Endothelial cell of umbilical vein (primary cell): ENCODE results near the gene ACER1. TPM values are rescaled to one million over a fixed set of nuclear protein-coding genes. Genes with fewer than 3 reads are reported as not detected.

ENCODE experiments used
- BruUV-seq: library from RNA; stranded (reverse); fragments of 400-500 nt; replicated peaks from 2 replicates; lab custom pipeline; 2021; lab: Mats Ljungman, UMichigan
- CTCF ChIA-PET: fragments of 300-600, 350-600 bp; sonication (Branson Sonifier 250); formaldehyde crosslinking; loops from one replicate; lab custom pipeline; 2021; ENCODE audit warnings: antibody characterized with exemption, inconsistent platforms; lab: Charles Lee
- POLR2A ChIA-PET: fragments of 300-600, 350-600 bp; sonication (Branson Sonifier 250); formaldehyde crosslinking; loops from one replicate; lab custom pipeline; 2021; ENCODE audit warnings: antibody characterized with exemption, inconsistent platforms; lab: Charles Lee
- DNase-seq: peaks from one replicate; pipeline ENCODE4 v3.0.0-alpha.2; 2011; ENCODE audit warnings: low read depth, low spot score
- FAIRE-seq: peaks from 2 replicates; lab custom pipeline; 2011; peaks lifted over from hg19 to GRCh38; lab: Jason Lieb, UNC
- H2AFZ ChIP-seq: 2 replicates; pipeline ENCODE4 v1.6.0; 2012; ENCODE audit warnings: low read depth, low read length, control low read depth, inconsistent platforms
- H3K27ac ChIP-seq: 2 replicates; pipeline ENCODE4 v1.5.1; 2011; ENCODE audit warnings: low read depth, mild to moderate bottlenecking, control low read depth, low read length, moderate library complexity; ENCODE audit not compliant: insufficient read depth
- H3K27me3 ChIP-seq, 2 experiments: 2 replicates each; pipeline versions ENCODE4 v1.6.0 to v1.6.1; 2011; ENCODE audit warnings: low read length in 2 of 2, mixed read lengths in 1 of 2; ENCODE audit not compliant: control insufficient read depth in 2 of 2, insufficient read depth in 2 of 2
- H3K36me3 ChIP-seq, 2 experiments: 2 replicates in 1 of 2; 3 replicates in 1 of 2; pipeline ENCODE4 v1.5.1; 2011; ENCODE audit warnings: low read length in 2 of 2, mild to moderate bottlenecking in 1 of 2, moderate library complexity in 1 of 2; ENCODE audit not compliant: control insufficient read depth in 2 of 2, insufficient read depth in 2 of 2; ENCODE audit errors: extremely low read depth in 1 of 2
- H3K4me1 ChIP-seq: 3 replicates; pipeline ENCODE4 v1.5.1; 2011; ENCODE audit warnings: mild to moderate bottlenecking, low read length; ENCODE audit not compliant: control insufficient read depth, insufficient read depth; ENCODE audit errors: extremely low read depth
- H3K4me2 ChIP-seq: 2 replicates; pipeline ENCODE4 v1.6.1; 2011; ENCODE audit warnings: low read length, control low read depth, mixed read lengths; ENCODE audit not compliant: insufficient read depth
- H3K4me3 ChIP-seq, 3 experiments: fragments of 200-600 bp in 1 of 3; sonication (generic), shearing (Covaris generic) in 1 of 3; replicated peaks in 1 of 3; 2 replicates each; pipeline ENCODE4 v1.5.1; 2011 to 2016; ENCODE audit warnings: control low read depth in 3 of 3, low read length in 3 of 3, mild to moderate bottlenecking in 2 of 3, inconsistent platforms in 1 of 3, low read depth in 1 of 3, moderate library complexity in 1 of 3; ENCODE audit not compliant: insufficient read depth in 1 of 3
- H3K79me2 ChIP-seq: 2 replicates; pipeline ENCODE4 v1.6.0; 2012; ENCODE audit warnings: low read length, inconsistent platforms; ENCODE audit not compliant: control insufficient read depth, insufficient read depth
- H3K9ac ChIP-seq: replicated peaks from 2 replicates; pipeline ENCODE3; 2011; ENCODE audit warnings: low read length, control low read depth; ENCODE audit not compliant: insufficient read depth; ENCODE audit errors: extremely low read depth
- H3K9me1 ChIP-seq: replicated peaks from 3 replicates; pipeline ENCODE4 v1.6.0; 2011; ENCODE audit warnings: mild to moderate bottlenecking, low read length; ENCODE audit not compliant: control insufficient read depth, insufficient read depth; ENCODE audit errors: extremely low read depth
- H3K9me3 ChIP-seq: replicated peaks from 2 replicates; pipeline ENCODE4 v1.5.1; 2012; ENCODE audit warnings: low read length, inconsistent platforms; ENCODE audit not compliant: control insufficient read depth, insufficient read depth
- H4K20me1 ChIP-seq: replicated peaks from 2 replicates; pipeline ENCODE3; 2011; ENCODE audit warnings: mild to moderate bottlenecking, low read length; ENCODE audit not compliant: control insufficient read depth, insufficient read depth; ENCODE audit errors: extremely low read depth
- EZH2 ChIP-seq: IDR thresholded peaks from 2 replicates; pipeline ENCODE4 v1.6.1; 2012; ENCODE audit warnings: borderline replicate concordance, low read depth, mild to moderate bottlenecking, moderate library complexity, low read length, inconsistent platforms; ENCODE audit not compliant: severe bottlenecking
- FOS ChIP-seq: IDR thresholded peaks from 2 replicates; pipeline ENCODE4 v1.6.1; 2011; ENCODE audit warnings: mild to moderate bottlenecking, low read length, moderate library complexity, borderline replicate concordance; ENCODE audit not compliant: insufficient read depth
- GATA2 ChIP-seq: IDR thresholded peaks from 2 replicates; pipeline ENCODE4 v1.7.0; 2011; ENCODE audit warnings: low read depth, mild to moderate bottlenecking, moderate library complexity, mixed read lengths, low read length; ENCODE audit not compliant: insufficient read length, insufficient read depth
- JUN ChIP-seq: IDR thresholded peaks from 2 replicates; pipeline ENCODE4 v1.6.1; 2011; ENCODE audit warnings: borderline replicate concordance, low read depth; ENCODE audit not compliant: insufficient read length, insufficient read depth
- MYC ChIP-seq: IDR thresholded peaks from one replicate; pipeline ENCODE4 v1.6.1; 2011; ENCODE audit warnings: mild to moderate bottlenecking, low read depth, low read length
- POLR2A ChIP-seq: IDR thresholded peaks from 2 replicates; pipeline ENCODE4 v1.6.1; 2012; ENCODE audit warnings: low read depth, mild to moderate bottlenecking, control low read depth, low read length
- POLR2AphosphoS5 ChIP-seq: IDR thresholded peaks from 2 replicates; pipeline ENCODE4 v1.6.1; 2012; ENCODE audit warnings: low read depth, mild to moderate bottlenecking, control low read depth, low read length, moderate library complexity; ENCODE audit not compliant: insufficient read depth
- dilution Hi-C: fragments of 300-500 bp; cut with MboI; formaldehyde crosslinking; loops from one replicate; pipeline ENCODE4 v1.15.0; 2019; ENCODE audit warnings: low sequenced_read_pairs; ENCODE audit not compliant: extremely low pct_ligation_motif_present
- intact Hi-C: fragments of 100-400 bp; cut with micrococcal nuclease; formaldehyde crosslinking; loops from one replicate; pipeline ENCODE4 v1.10.0; 2022
- polyA plus RNA-seq, 4 experiments: library from polyadenylated mRNA; depleted of rRNA in 3 of 4; stranded (reverse) in 3 of 4; unstranded in 1 of 4; fragments of >200 nt; gene quantifications; 2 replicates each; pipeline versions ENCODE4 v1.2.1 to v1.2.3, GENCODE V29; 2011 to 2012; ENCODE audit warnings: missing spikeins in 1 of 4
- total RNA-seq: library from RNA; stranded (reverse); gene quantifications from 2 replicates; pipeline ENCODE4 v1.2.3, GENCODE V29; 2021
- TF ChIP-seq, protein P1 (sequence below): IDR thresholded peaks from 2 replicates; pipeline ENCODE4 v1.6.1; 2011; ENCODE audit not compliant: insufficient read depth, insufficient read length
- TF ChIP-seq, protein P2 (sequence below), 2 donors: IDR thresholded peaks; 1 replicate in 1 of 2; 2 replicates in 1 of 2; pipeline ENCODE4 v1.5.1; 2011; ENCODE audit warnings: low read length in 2 of 2, mild to moderate bottlenecking in 2 of 2, moderate library complexity in 2 of 2, control low read depth in 1 of 2, inconsistent platforms in 1 of 2, low read depth in 1 of 2; ENCODE audit not compliant: insufficient read depth in 1 of 2; ENCODE audit errors: extremely low read depth in 1 of 2

The ACER1 gene
- total and polyA plus RNA-seq, 2 donors (not counting 3 experiments of a cell fraction or from before 2014, with no cell fraction given) = 0.04 TPM; not detected in 1

DNA sequence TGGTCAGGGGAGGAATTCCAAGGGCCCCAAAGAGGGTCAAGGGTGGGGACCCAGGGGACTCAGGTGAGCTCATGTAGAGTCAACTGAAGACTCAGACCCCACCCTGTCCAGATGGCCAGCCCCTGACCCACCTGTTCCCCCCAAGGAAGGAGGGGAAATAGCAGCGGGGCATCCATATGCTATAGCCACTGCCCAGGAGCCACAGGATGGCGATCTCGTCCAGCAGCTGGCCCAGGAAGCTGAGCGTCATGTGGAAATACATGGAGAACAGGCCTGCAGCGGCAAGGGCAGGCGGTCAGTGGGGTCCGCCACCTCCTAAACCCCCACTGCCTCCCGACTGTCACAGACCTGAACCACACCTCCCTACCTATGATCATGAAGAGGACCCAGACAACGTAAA, 21.4 kb downstream of the ACER1 start:
- H3K9ac ChIP-seq = no peak overlapping the region
- ChIA-PET POLR2A (no interaction called here), CTCF (interaction anchor here (0.8 kb wide), 1 partner anchor 11 kb away, joined by 3 read pairs; no protein-coding TSS in a partner anchor)
- no peak overlapping the region for H3K27ac ChIP-seq
- H3K9me1 ChIP-seq = no peaks in the 10 kb centered on the region
- TF ChIP-seq JUN (no peak), POLR2AphosphoS5 (no peak), POLR2A (no peak), MYC (no peak), GATA2 (no peak), EZH2 (no peak), FOS (no peak)
- TF ChIP-seq, protein P1, sequence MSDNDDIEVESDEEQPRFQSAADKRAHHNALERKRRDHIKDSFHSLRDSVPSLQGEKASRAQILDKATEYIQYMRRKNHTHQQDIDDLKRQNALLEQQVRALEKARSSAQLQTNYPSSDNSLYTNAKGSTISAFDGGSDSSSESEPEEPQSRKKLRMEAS = no peak
- TF ChIP-seq, protein P2, sequence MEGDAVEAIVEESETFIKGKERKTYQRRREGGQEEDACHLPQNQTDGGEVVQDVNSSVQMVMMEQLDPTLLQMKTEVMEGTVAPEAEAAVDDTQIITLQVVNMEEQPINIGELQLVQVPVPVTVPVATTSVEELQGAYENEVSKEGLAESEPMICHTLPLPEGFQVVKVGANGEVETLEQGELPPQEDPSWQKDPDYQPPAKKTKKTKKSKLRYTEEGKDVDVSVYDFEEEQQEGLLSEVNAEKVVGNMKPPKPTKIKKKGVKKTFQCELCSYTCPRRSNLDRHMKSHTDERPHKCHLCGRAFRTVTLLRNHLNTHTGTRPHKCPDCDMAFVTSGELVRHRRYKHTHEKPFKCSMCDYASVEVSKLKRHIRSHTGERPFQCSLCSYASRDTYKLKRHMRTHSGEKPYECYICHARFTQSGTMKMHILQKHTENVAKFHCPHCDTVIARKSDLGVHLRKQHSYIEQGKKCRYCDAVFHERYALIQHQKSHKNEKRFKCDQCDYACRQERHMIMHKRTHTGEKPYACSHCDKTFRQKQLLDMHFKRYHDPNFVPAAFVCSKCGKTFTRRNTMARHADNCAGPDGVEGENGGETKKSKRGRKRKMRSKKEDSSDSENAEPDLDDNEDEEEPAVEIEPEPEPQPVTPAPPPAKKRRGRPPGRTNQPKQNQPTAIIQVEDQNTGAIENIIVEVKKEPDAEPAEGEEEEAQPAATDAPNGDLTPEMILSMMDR (IDR thresholded peaks at IDR 0.05; ENCODE audit: extremely low read depth in 1 of 2, insufficient read depth in 1 of 2, low read depth in 1 of 2, low read length in 2 of 2) = no peak
- H3K4me3 ChIP-seq = no peak overlapping the region
- BruUV-seq = no TSS peak
- DNase-seq (no peak), FAIRE-seq (no peak)
- no peak overlapping the region for H3K4me2 ChIP-seq
- H3K79me2 ChIP-seq = no peaks in the 10 kb centered on the region
- intact Hi-C loops = no loop called here
- no peaks in the 10 kb centered on the region for H3K4me1 ChIP-seq
- H3K9me3 ChIP-seq = no peaks in the 10 kb centered on the region
- dilution Hi-C loops = no loop called here
- no peak overlapping the region for H2AFZ ChIP-seq
- no peaks in the 10 kb centered on the region for H3K36me3 ChIP-seq
- no peaks in the 10 kb centered on the region for H3K27me3 ChIP-seq
- no peaks in the 10 kb centered on the region for H4K20me1 ChIP-seq
